SK-N-SH treated with all-trans-retinoic acid at 6 μM for 48 hours (cell line): ENCODE measurements around the gene TNFRSF21.

ENCODE experiments used
- ATAC-seq: fragments of 200-7000 bp; cut with Tn5 transposase; 3 replicates; pipeline ENCODE4 v1.9.1; 2020; ENCODE audit warnings: mild to moderate bottlenecking, moderate library complexity
- ARNTL ChIP-seq: fragments of 450-650 bp; formaldehyde crosslinking; IDR thresholded peaks from 2 replicates; pipeline ENCODE4 v1.5.0; 2020; ENCODE audit warnings: low read depth, mild to moderate bottlenecking, moderate library complexity, borderline replicate concordance
- BACH2 ChIP-seq: fragments of 250-450 bp; sonication (Bioruptor Pico); IDR thresholded peaks from 2 replicates; pipeline ENCODE4 v1.9.0; 2021; ENCODE audit warnings: mild to moderate bottlenecking, borderline replicate concordance
- CREB5 ChIP-seq: fragments of 250-450 bp; sonication (Bioruptor Pico); IDR thresholded peaks from 2 replicates; pipeline ENCODE4 v1.5.1; 2020; ENCODE audit warnings: low read depth, mild to moderate bottlenecking, moderate library complexity
- CSDC2 ChIP-seq: fragments of 250-450 bp; sonication (Bioruptor Pico); IDR thresholded peaks from 2 replicates; pipeline ENCODE4 v1.5.0; 2020; ENCODE audit warnings: mild to moderate bottlenecking, moderate library complexity
- ESRRG ChIP-seq: fragments of 250-450 bp; sonication (Bioruptor Pico); IDR thresholded peaks from 2 replicates; pipeline ENCODE4 v1.6.1; 2021; ENCODE audit warnings: mild to moderate bottlenecking
- GLIS3 ChIP-seq: fragments of 250-450 bp; sonication (Bioruptor Pico); IDR thresholded peaks from 2 replicates; pipeline ENCODE4 v1.5.0; 2020; ENCODE audit warnings: mild to moderate bottlenecking, moderate library complexity
- ISL1 ChIP-seq: fragments of 250-450 bp; sonication (Bioruptor Pico); IDR thresholded peaks from 2 replicates; pipeline ENCODE4 v2.1.2; 2022; ENCODE audit warnings: mild to moderate bottlenecking, moderate library complexity
- OSR1 ChIP-seq: fragments of 250-450 bp; sonication (Bioruptor Pico); IDR thresholded peaks from 2 replicates; pipeline ENCODE4 v1.8.0; 2022; ENCODE audit warnings: moderate library complexity, mild to moderate bottlenecking, inconsistent platforms
- PATZ1 ChIP-seq: fragments of 250-450 bp; sonication (Bioruptor Pico); IDR thresholded peaks from 2 replicates; pipeline ENCODE4 v1.8.0; 2020; ENCODE audit warnings: mild to moderate bottlenecking, moderate library complexity, borderline replicate concordance
- PPARA ChIP-seq: fragments of 250-450 bp; sonication (Bioruptor Pico); IDR thresholded peaks from 2 replicates; pipeline ENCODE4 v1.5.0; 2020; ENCODE audit warnings: mild to moderate bottlenecking, borderline replicate concordance
- RARB ChIP-seq: fragments of 250-450 bp; sonication (Bioruptor Pico); IDR thresholded peaks from 2 replicates; pipeline ENCODE4 v1.8.0; 2021; ENCODE audit warnings: mild to moderate bottlenecking, moderate library complexity
- SNAI2 ChIP-seq: fragments of 250-450 bp; sonication (Bioruptor Pico); IDR thresholded peaks from 2 replicates; pipeline ENCODE4 v1.5.0; 2020; ENCODE audit warnings: mild to moderate bottlenecking, moderate library complexity
- TCF4 ChIP-seq: fragments of 250-450 bp; sonication (Bioruptor Pico); IDR thresholded peaks from 2 replicates; pipeline ENCODE4 v1.8.0; 2021; ENCODE audit warnings: mild to moderate bottlenecking, moderate library complexity, borderline replicate concordance
- TOX ChIP-seq: fragments of 250-450 bp; sonication (Bioruptor Pico); IDR thresholded peaks from 2 replicates; pipeline ENCODE4 v1.8.0; 2021; ENCODE audit warnings: mild to moderate bottlenecking, moderate library complexity, borderline replicate concordance
- TSHZ2 ChIP-seq: fragments of 250-450 bp; sonication (Bioruptor Pico); IDR thresholded peaks from 2 replicates; pipeline ENCODE4 v1.5.0; 2020; ENCODE audit warnings: mild to moderate bottlenecking, moderate library complexity
- ZC3H10 ChIP-seq: fragments of 250-450 bp; sonication (Bioruptor Pico); IDR thresholded peaks from 2 replicates; pipeline ENCODE4 v1.5.1; 2021; ENCODE audit warnings: mild to moderate bottlenecking, moderate library complexity
- ZFP3 ChIP-seq: fragments of 250-450 bp; sonication (Bioruptor Pico); IDR thresholded peaks from 2 replicates; pipeline ENCODE4 v1.5.0; 2020; ENCODE audit warnings: mild to moderate bottlenecking, moderate library complexity
- ZFP30 ChIP-seq: fragments of 450-650 bp; formaldehyde crosslinking; IDR thresholded peaks from 2 replicates; pipeline ENCODE4 v1.5.0; 2022; ENCODE audit warnings: mild to moderate bottlenecking, moderate library complexity
- ZNF565 ChIP-seq: fragments of 450-650 bp; formaldehyde crosslinking; conservative IDR thresholded peaks from 2 replicates; pipeline ENCODE4 v1.5.0; 2020; ENCODE audit warnings: low read depth, mild to moderate bottlenecking, moderate library complexity
- ZNF70 ChIP-seq: fragments of 450-650 bp; formaldehyde crosslinking; IDR thresholded peaks from 2 replicates; pipeline ENCODE4 v1.5.0; 2020; ENCODE audit warnings: mild to moderate bottlenecking, moderate library complexity
- ZNF8 ChIP-seq: fragments of 450-650 bp; formaldehyde crosslinking; IDR thresholded peaks from 2 replicates; pipeline ENCODE4 v1.5.0; 2020; ENCODE audit warnings: mild to moderate bottlenecking, moderate library complexity
- TF ChIP-seq, protein P1 (sequence below): fragments of 250-450 bp; sonication (Bioruptor Pico); IDR thresholded peaks from 2 replicates; pipeline ENCODE4 v1.8.0; 2021; ENCODE audit warnings: low read depth, mild to moderate bottlenecking, moderate library complexity, borderline replicate concordance
- TF ChIP-seq, protein P2 (sequence below): fragments of 250-450 bp; sonication (Bioruptor Pico); IDR thresholded peaks from 2 replicates; pipeline ENCODE4 v1.5.1; 2021; ENCODE audit warnings: mild to moderate bottlenecking, moderate library complexity

Gene TNFRSF21

DNA sequence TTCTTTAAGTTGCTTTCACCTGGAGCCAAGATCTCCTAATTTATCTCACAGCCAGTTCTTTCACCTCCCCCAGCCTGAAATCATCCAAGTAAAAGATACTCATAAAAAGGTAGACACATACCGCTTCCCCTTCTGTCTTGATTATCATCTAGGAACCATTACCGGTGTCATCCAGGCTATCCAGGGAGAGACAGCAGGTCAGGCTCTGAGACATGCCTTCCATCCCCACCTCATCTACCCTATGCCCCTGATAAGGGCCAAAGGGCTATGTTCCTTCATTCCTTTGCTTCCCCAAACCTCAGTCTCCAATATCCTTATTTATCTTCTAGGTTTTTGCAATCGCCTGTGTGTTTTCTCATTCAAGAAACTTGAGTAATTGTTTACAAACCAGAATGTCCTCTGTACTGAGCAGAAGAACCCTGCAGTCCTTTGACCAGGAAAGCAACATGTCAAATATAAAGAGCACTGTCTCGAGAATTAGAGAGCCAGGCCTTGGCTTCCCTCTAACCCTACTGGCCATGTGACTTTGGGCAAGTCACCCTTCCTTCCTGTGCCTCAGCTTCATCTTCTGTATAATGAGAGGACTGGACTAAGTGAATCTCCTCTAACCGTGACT lies 41.0 kb downstream of the TNFRSF21 start (continued):
- TF ChIP-seq TSHZ2 (CRISPR knock-in tag) (no peak), PPARA (CRISPR knock-in tag) (no peak), GLIS3 (no peak), ARNTL (CRISPR knock-in tag) (no peak), ISL1 (CRISPR knock-in tag) (no peak), TOX (CRISPR knock-in tag) (no peak), ZNF70 (no peak), ZNF8 (CRISPR knock-in tag) (no peak), OSR1 (no peak), TCF4 (CRISPR knock-in tag) (no peak), SNAI2 (CRISPR knock-in tag) (no peak)

- no peak for ATAC-seq
- TF ChIP-seq BACH2 (CRISPR knock-in tag) (no peak), ZFP30 (CRISPR knock-in tag) (no peak), TCF4 (CRISPR knock-in tag) (no peak), ZC3H10 (CRISPR knock-in tag) (no peak), ZNF565 (no peak), GLIS3 (no peak), SNAI2 (CRISPR knock-in tag) (no peak), PPARA (CRISPR knock-in tag) (no peak), RARB (CRISPR knock-in tag) (no peak), ZNF70 (no peak), ZFP3 (no peak), OSR1 (no peak), TOX (CRISPR knock-in tag) (no peak), ARNTL (CRISPR knock-in tag) (no peak), ISL1 (CRISPR knock-in tag) (no peak), ESRRG (CRISPR knock-in tag) (no peak), CSDC2 (no peak)
- TF ChIP-seq, protein P1, sequence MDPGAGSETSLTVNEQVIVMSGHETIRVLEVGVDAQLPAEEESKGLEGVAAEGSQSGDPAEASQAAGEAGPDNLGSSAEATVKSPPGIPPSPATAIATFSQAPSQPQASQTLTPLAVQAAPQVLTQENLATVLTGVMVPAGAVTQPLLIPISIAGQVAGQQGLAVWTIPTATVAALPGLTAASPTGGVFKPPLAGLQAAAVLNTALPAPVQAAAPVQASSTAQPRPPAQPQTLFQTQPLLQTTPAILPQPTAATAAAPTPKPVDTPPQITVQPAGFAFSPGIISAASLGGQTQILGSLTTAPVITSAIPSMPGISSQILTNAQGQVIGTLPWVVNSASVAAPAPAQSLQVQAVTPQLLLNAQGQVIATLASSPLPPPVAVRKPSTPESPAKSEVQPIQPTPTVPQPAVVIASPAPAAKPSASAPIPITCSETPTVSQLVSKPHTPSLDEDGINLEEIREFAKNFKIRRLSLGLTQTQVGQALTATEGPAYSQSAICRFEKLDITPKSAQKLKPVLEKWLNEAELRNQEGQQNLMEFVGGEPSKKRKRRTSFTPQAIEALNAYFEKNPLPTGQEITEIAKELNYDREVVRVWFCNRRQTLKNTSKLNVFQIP (CRISPR knock-in tag), result no peak
Observed at GRCh38 chr6:47267301-47267700, 42.4 kb downstream of the TNFRSF21 start.

DNA sequence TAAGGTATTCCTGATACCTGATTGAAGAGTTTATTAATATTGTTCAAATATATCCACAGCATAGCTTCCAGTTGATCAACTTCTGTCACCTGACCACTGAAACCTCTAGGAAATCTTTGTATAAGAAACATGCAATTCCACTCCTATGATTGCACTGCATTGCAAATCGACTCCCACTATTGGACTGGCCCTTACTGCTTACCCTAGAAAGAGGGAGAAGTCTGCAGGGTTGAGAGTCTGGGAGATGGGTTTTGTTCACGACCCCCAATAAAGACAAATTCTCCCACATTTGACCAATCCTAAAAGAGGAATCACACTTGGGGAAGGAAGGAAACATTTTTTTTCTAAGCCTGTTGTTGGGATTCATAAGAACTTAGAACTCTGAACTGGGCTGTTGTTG lies 43.7 kb downstream of the TNFRSF21 start:
- no peak for ATAC-seq
- TF ChIP-seq RARB (CRISPR knock-in tag), result no peak
- no peak for TF ChIP-seq CREB5 (CRISPR knock-in tag)
- TF ChIP-seq, protein P2, sequence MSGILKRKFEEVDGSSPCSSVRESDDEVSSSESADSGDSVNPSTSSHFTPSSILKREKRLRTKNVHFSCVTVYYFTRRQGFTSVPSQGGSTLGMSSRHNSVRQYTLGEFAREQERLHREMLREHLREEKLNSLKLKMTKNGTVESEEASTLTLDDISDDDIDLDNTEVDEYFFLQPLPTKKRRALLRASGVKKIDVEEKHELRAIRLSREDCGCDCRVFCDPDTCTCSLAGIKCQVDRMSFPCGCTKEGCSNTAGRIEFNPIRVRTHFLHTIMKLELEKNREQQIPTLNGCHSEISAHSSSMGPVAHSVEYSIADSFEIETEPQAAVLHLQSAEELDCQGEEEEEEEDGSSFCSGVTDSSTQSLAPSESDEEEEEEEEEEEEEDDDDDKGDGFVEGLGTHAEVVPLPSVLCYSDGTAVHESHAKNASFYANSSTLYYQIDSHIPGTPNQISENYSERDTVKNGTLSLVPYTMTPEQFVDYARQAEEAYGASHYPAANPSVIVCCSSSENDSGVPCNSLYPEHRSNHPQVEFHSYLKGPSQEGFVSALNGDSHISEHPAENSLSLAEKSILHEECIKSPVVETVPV (CRISPR knock-in tag), result no peak
- TF ChIP-seq, protein P1 (CRISPR knock-in tag), result no peak
- no peak for TF ChIP-seq PPARA (CRISPR knock-in tag)
- TF ChIP-seq TOX (CRISPR knock-in tag), result no peak
- TF ChIP-seq SNAI2 (CRISPR knock-in tag), result no peak
- no peak for TF ChIP-seq ZC3H10 (CRISPR knock-in tag)
- TF ChIP-seq OSR1, result no peak
- no peak for TF ChIP-seq BACH2 (CRISPR knock-in tag)
- no peak for TF ChIP-seq ZNF70
- no peak for TF ChIP-seq ZNF565
- no peak for TF ChIP-seq ZFP3
- TF ChIP-seq PATZ1 (CRISPR knock-in tag), result no peak
